SK-N-SH treated with all-trans-retinoic acid at 6 μM for 48 hours (cell line): ENCODE results near the gene DAB1.

ENCODE experiments used
- ATAC-seq: fragments of 200-7000 bp; cut with Tn5 transposase; 3 replicates; pipeline ENCODE4 v1.9.1; 2020; ENCODE audit warnings: mild to moderate bottlenecking, moderate library complexity
- ARNTL ChIP-seq: fragments of 450-650 bp; formaldehyde crosslinking; IDR thresholded peaks from 2 replicates; pipeline ENCODE4 v1.5.0; 2020; ENCODE audit warnings: low read depth, mild to moderate bottlenecking, moderate library complexity, borderline replicate concordance
- CREB5 ChIP-seq: fragments of 250-450 bp; sonication (Bioruptor Pico); IDR thresholded peaks from 2 replicates; pipeline ENCODE4 v1.5.1; 2020; ENCODE audit warnings: low read depth, mild to moderate bottlenecking, moderate library complexity
- CSDC2 ChIP-seq: fragments of 250-450 bp; sonication (Bioruptor Pico); IDR thresholded peaks from 2 replicates; pipeline ENCODE4 v1.5.0; 2020; ENCODE audit warnings: mild to moderate bottlenecking, moderate library complexity
- CSRNP3 ChIP-seq: fragments of 250-450 bp; sonication (Bioruptor Pico); IDR thresholded peaks from 2 replicates; pipeline ENCODE4 v1.5.1; 2021; ENCODE audit warnings: mild to moderate bottlenecking, moderate library complexity
- ESRRG ChIP-seq: fragments of 250-450 bp; sonication (Bioruptor Pico); IDR thresholded peaks from 2 replicates; pipeline ENCODE4 v1.6.1; 2021; ENCODE audit warnings: mild to moderate bottlenecking
- GLIS3 ChIP-seq: fragments of 250-450 bp; sonication (Bioruptor Pico); IDR thresholded peaks from 2 replicates; pipeline ENCODE4 v1.5.0; 2020; ENCODE audit warnings: mild to moderate bottlenecking, moderate library complexity
- OSR1 ChIP-seq: fragments of 250-450 bp; sonication (Bioruptor Pico); IDR thresholded peaks from 2 replicates; pipeline ENCODE4 v1.8.0; 2022; ENCODE audit warnings: moderate library complexity, mild to moderate bottlenecking, inconsistent platforms
- PATZ1 ChIP-seq: fragments of 250-450 bp; sonication (Bioruptor Pico); IDR thresholded peaks from 2 replicates; pipeline ENCODE4 v1.8.0; 2020; ENCODE audit warnings: mild to moderate bottlenecking, moderate library complexity, borderline replicate concordance
- POU6F1 ChIP-seq: fragments of 250-450 bp; sonication (Bioruptor Pico); IDR thresholded peaks from 2 replicates; pipeline ENCODE4 v1.8.0; 2021; ENCODE audit warnings: low read depth, mild to moderate bottlenecking, moderate library complexity, borderline replicate concordance
- PPARA ChIP-seq: fragments of 250-450 bp; sonication (Bioruptor Pico); IDR thresholded peaks from 2 replicates; pipeline ENCODE4 v1.5.0; 2020; ENCODE audit warnings: mild to moderate bottlenecking, borderline replicate concordance
- RARB ChIP-seq: fragments of 250-450 bp; sonication (Bioruptor Pico); IDR thresholded peaks from 2 replicates; pipeline ENCODE4 v1.8.0; 2021; ENCODE audit warnings: mild to moderate bottlenecking, moderate library complexity
- SNAI2 ChIP-seq: fragments of 250-450 bp; sonication (Bioruptor Pico); IDR thresholded peaks from 2 replicates; pipeline ENCODE4 v1.5.0; 2020; ENCODE audit warnings: mild to moderate bottlenecking, moderate library complexity
- TCF4 ChIP-seq: fragments of 250-450 bp; sonication (Bioruptor Pico); IDR thresholded peaks from 2 replicates; pipeline ENCODE4 v1.8.0; 2021; ENCODE audit warnings: mild to moderate bottlenecking, moderate library complexity, borderline replicate concordance
- TOX ChIP-seq: fragments of 250-450 bp; sonication (Bioruptor Pico); IDR thresholded peaks from 2 replicates; pipeline ENCODE4 v1.8.0; 2021; ENCODE audit warnings: mild to moderate bottlenecking, moderate library complexity, borderline replicate concordance
- TSHZ2 ChIP-seq: fragments of 250-450 bp; sonication (Bioruptor Pico); IDR thresholded peaks from 2 replicates; pipeline ENCODE4 v1.5.0; 2020; ENCODE audit warnings: mild to moderate bottlenecking, moderate library complexity
- ZC3H10 ChIP-seq: fragments of 250-450 bp; sonication (Bioruptor Pico); IDR thresholded peaks from 2 replicates; pipeline ENCODE4 v1.5.1; 2021; ENCODE audit warnings: mild to moderate bottlenecking, moderate library complexity
- ZFP3 ChIP-seq: fragments of 250-450 bp; sonication (Bioruptor Pico); IDR thresholded peaks from 2 replicates; pipeline ENCODE4 v1.5.0; 2020; ENCODE audit warnings: mild to moderate bottlenecking, moderate library complexity
- ZFP30 ChIP-seq: fragments of 450-650 bp; formaldehyde crosslinking; IDR thresholded peaks from 2 replicates; pipeline ENCODE4 v1.5.0; 2022; ENCODE audit warnings: mild to moderate bottlenecking, moderate library complexity
- ZNF565 ChIP-seq: fragments of 450-650 bp; formaldehyde crosslinking; conservative IDR thresholded peaks from 2 replicates; pipeline ENCODE4 v1.5.0; 2020; ENCODE audit warnings: low read depth, mild to moderate bottlenecking, moderate library complexity
- ZNF70 ChIP-seq: fragments of 450-650 bp; formaldehyde crosslinking; IDR thresholded peaks from 2 replicates; pipeline ENCODE4 v1.5.0; 2020; ENCODE audit warnings: mild to moderate bottlenecking, moderate library complexity
- ZNF8 ChIP-seq: fragments of 450-650 bp; formaldehyde crosslinking; IDR thresholded peaks from 2 replicates; pipeline ENCODE4 v1.5.0; 2020; ENCODE audit warnings: mild to moderate bottlenecking, moderate library complexity

The DAB1 gene

GRCh38 chr1:57378534-57378933 is 45.3 kb downstream of the DAB1 start:
- no peak for ATAC-seq
- TF ChIP-seq OSR1 (CRISPR knock-in tag) (no peak), POU6F1 (CRISPR knock-in tag) (no peak), ZFP30 (CRISPR knock-in tag) (no peak), GLIS3 (no peak), ZFP3 (CRISPR knock-in tag) (no peak), CSDC2 (CRISPR knock-in tag) (no peak), PATZ1 (CRISPR knock-in tag) (no peak), TOX (CRISPR knock-in tag) (no peak), ARNTL (CRISPR knock-in tag) (no peak), SNAI2 (CRISPR knock-in tag) (no peak), TSHZ2 (CRISPR knock-in tag) (no peak), ZC3H10 (no peak), ZNF565 (CRISPR knock-in tag) (no peak), TCF4 (CRISPR knock-in tag) (no peak), RARB (no peak), CREB5 (CRISPR knock-in tag) (no peak), PPARA (CRISPR knock-in tag) (no peak), ESRRG (CRISPR knock-in tag) (no peak), CSRNP3 (no peak)

GRCh38 chr1:57377339-57378139 is 46.3 kb downstream of the DAB1 start:
- TF ChIP-seq ZFP30 (CRISPR knock-in tag) (no peak), ZNF70 (no peak), ZNF8 (CRISPR knock-in tag) (no peak), CSRNP3 (no peak), CREB5 (CRISPR knock-in tag) (no peak), GLIS3 (no peak), PPARA (CRISPR knock-in tag) (no peak), OSR1 (CRISPR knock-in tag) (no peak), ESRRG (CRISPR knock-in tag) (no peak)
- TF ChIP-seq, all 23 proteins: peak for 0

More at GRCh38 chr1:57377339-57378139, 46.3 kb downstream of the DAB1 start:
- ATAC-seq: no peak; the same call in 2 of the 3 replicates
